Subcutaneous adipose tissue (tissue), 4 donors: Measurements from ENCODE around the gene BRIX1. TPM values are rescaled to one million over a fixed set of nuclear protein-coding genes. Genes with fewer than 3 reads are reported as not detected.

Source experiments
- CTCF ChIP-seq: fragments of 450-650 bp; IDR thresholded peaks from one replicate; pipeline ENCODE4 v1.5.1; 2016; ENCODE audit warnings: low read depth, mild to moderate bottlenecking, control low read depth, antibody characterized with exemption, moderate library complexity
- total RNA-seq, 4 donors: library from RNA; depleted of rRNA; stranded (reverse); fragments of >200 nt; gene quantifications; one replicate each; pipeline ENCODE4 v1.1.0, GENCODE V29; 2016

The BRIX1 gene
- total RNA-seq, 4 donors from 2014 or later = 14.3 to 33.8 (median 19.1) TPM

GRCh38 chr5:34967540-34967939, 52.0 kb downstream of the BRIX1 start:
- TF ChIP-seq CTCF = no peak

DNA sequence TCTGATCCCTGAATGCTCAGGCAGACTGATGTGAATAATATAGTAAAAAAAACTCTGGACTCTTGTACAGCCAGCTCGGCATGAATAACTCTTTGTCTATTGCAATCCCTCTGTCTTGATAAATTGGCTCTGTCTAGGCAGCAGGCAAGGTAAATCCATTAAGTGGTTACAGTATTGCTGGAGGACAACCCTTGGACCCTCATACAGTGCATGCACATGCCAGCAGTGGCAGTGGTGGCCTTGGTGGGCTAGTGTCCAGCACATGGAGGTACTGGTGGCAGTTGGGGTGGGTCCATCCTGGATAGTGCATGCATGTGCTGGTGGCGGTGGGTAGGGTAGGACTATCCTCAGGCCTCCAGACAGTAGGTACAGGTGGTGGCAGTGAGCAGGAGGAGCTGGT, 52.7 kb downstream of the BRIX1 start:
- TF ChIP-seq CTCF = no peak

DNA sequence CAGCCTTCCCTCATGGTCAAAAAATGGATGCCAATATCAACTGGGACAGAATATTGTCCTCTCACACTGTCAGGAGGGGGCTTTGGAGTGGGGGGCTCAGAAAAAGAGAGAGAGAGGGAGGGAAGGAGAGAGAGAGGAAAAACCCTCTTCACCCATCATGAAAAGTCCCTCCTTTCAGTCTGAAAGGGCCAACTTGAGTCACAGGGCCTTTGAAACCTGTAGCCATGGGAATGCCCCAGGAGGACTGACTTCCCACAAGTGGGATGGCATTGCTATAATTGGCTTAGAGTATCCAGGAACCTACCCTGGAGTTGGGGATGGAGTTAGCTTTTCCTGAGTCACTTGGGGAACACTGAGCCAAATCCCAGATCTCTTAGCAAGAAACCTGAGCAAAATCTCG, 55.0 kb downstream of the BRIX1 start:
- no peak for TF ChIP-seq CTCF

Other genes with a start within 250 kb of the BRIX1 start
- gene TTC23L, start 76.5 kb upstream of the BRIX1 start, total RNA-seq = not detected
- gene RAD1, start 207 bp upstream of the BRIX1 start, total RNA-seq = 10 to 100 TPM; 13.2 to 24.5 (median 16.9) TPM
- 10 to 100 TPM; 32.1 to 43.9 (median 36.9) TPM for gene DNAJC21, start 13.8 kb downstream of the BRIX1 start, total RNA-seq
- not detected for gene AGXT2, start 132.2 kb downstream of the BRIX1 start, total RNA-seq